ENCODE results near the gene FLT1.

The FLT1 gene

DNA sequence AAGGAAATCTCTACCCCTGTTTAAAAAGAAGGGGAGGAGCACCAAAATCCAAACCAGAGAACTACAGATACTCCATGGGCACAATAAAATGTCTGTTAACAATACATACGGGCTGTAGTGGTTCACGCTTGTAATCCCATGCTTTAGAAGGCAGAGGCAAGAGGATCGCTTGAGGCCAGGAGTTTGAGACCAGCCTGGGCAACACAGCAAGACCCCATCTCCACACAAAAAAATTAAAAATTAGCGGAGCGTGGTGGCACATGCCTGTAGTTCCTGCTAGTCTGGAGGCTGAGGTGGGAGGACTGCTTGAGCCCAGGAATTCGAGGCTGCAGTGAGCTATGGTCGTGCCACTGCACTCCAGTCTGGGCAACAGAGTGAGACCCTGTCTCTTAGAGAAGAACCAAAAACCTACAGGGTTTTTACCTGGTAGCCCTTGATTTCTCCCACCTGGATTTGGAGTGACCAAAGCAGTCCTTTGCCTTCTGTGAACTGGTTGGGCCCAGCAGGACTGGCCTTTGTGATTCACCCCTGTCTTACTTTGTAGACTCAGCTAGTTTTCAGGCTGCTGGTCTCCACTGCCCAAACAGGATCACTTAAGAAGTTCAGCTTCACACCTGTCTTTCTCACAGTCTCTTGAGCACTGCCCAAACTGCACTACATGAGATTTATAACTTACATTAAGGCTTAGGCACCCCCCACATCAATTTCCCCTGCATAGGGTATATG lies 38.7 kb upstream of the FLT1 start:
- TF ChIP-seq CTCF (IDR thresholded peaks at IDR 0.05; ENCODE audit: low read depth, low read length): no peak
- no peak overlapping the region for H3K4me3 ChIP-seq (replicated peaks in 1 of 2; ENCODE audit: low read depth in 2 of 2, low read length in 2 of 2)
- DNase-seq (ENCODE audit: low read depth in 2 of 2): no peak

GRCh38 chr13:28533125-28533436 lies 38.2 kb upstream of the FLT1 start:
- no peak for TF ChIP-seq CTCF (IDR thresholded peaks at IDR 0.05; ENCODE audit: low read depth, low read length)
- H3K4me3 ChIP-seq (replicated peaks in 1 of 2; ENCODE audit: low read depth in 2 of 2, low read length in 2 of 2): no peak overlapping the region
- DNase-seq (ENCODE audit: low read depth in 2 of 2): peak in 1 of 2 donors; percentile 6

DNA sequence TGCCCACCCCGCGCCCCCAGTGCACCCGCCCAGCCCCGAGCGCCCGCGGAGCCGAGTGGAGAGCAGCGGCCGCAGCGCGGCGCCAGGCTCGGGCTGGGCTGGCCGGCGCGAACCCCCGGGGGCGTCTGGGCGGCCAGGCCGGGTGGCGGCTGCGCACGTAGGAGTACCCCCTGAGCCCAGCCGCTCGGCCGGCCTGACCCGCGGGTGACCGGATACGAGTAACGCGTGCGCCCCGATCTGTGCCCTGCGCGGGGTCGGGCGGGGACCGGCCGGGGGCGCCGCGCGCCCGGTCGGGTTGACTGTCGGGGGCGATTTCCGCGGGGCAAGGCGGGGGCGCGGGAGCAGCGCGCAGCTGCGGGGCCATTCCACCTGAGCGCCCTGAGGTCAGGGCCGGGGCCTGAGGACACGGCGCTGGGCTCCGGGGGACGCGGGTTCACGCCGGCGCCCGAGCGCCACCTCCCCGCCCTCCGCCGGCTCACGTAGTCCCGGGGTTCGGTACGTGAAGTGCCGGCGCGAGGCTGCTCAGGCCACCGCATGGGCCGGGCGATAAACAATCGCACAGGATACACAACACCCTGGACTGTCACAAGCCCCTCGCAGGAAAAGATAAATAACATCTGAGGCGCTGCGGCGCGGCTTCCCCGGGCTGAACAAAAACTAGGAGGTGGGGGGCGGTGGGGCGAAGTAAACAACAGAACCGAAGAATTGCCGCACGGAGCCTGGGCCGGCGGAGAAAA lies 37.6 kb upstream of the FLT1 start:
- DNase-seq (ENCODE audit: low read depth in 2 of 2): peak in 1 of 2 donors; percentile 17
- peak overlapping the region; percentile 42 to 43 for H3K4me3 ChIP-seq (replicated peaks in 1 of 2; ENCODE audit: low read depth in 2 of 2, low read length in 2 of 2)
- TF ChIP-seq CTCF (IDR thresholded peaks at IDR 0.05; ENCODE audit: low read depth, low read length): no peak

GRCh38 chr13:28531845-28532387 lies 37.0 kb upstream of the FLT1 start:
- peak overlapping the region; percentile 42 to 43 for H3K4me3 ChIP-seq (replicated peaks in 1 of 2; ENCODE audit: low read depth in 2 of 2, low read length in 2 of 2)

DNA sequence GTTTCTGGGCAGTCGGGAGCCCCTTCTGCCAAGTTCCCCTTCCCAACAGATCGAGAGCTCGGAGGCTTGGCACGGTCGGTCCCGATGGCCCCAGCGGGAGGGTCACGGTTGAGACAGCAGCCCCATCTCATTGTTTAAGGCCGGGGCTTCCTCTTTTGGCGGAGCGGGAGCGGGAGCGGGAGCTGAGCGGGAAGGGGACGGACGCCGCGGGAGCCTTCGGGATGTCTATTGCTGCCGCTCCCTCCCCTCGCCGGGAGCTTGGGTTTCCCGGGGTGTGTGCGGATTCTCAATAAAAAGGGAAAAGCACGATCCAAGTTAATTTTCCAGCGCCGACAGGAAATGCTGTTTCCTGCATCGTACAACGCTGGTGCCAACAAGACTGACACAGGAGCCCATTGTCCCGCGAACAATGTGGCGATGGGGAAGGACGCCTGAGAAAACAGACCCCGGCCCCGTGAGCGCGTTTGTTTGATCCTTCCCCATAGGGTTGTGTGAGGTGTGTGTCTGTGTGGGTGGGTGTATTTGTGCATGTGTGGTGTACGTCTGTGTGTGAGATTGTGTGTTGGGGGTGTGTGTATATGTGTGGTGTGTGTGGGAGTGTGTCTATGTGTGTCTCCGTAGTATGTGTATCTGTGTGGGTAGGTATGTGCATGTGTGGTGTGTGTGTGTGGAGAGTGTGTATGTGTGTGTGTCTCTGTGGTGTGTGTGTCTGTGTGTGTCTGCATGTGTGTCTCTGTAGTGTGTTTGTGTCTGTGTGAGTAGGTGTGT lies 36.3 kb upstream of the FLT1 start:
- peak overlapping the region; percentile 42 to 43 for H3K4me3 ChIP-seq (replicated peaks in 1 of 2; ENCODE audit: low read depth in 2 of 2, low read length in 2 of 2)
- TF ChIP-seq CTCF (IDR thresholded peaks at IDR 0.05; ENCODE audit: low read depth, low read length): no peak
- DNase-seq (ENCODE audit: low read depth in 2 of 2): peak; percentile 33 to 42

More at GRCh38 chr13:28531845-28532387, 37.0 kb upstream of the FLT1 start:
- no peak for TF ChIP-seq CTCF (IDR thresholded peaks at IDR 0.05; ENCODE audit: low read depth, low read length)
- DNase-seq (ENCODE audit: low read depth in 2 of 2): peak; percentile 2 to 7

GRCh38 chr13:28530729-28531076 lies 35.8 kb upstream of the FLT1 start:
- H3K4me3 ChIP-seq (replicated peaks in 1 of 2; ENCODE audit: low read depth in 2 of 2, low read length in 2 of 2): peak overlapping the region; percentile 42 to 43
- peak; percentile 23 to 39 for DNase-seq (ENCODE audit: low read depth in 2 of 2)
- peak; percentile 12 for TF ChIP-seq CTCF (IDR thresholded peaks at IDR 0.05; ENCODE audit: low read depth, low read length)

Data from cardiac fibroblast (primary cell).